ENCODE data around the gene SECISBP2.
"Not testable (repeated sequence)": the region's sequence is repeated elsewhere in the genome, so short reads cannot be mapped to it uniquely, and the experiment has no call there.

SECISBP2 gene

GRCh38 chr9:89340332-89340731 is 22.0 kb downstream of the SECISBP2 start:
- no peak for DNase-seq
- H3K27ac ChIP-seq (ENCODE audit: low read depth, low read length) = no peak overlapping the region
- no peak overlapping the region for H4K91ac ChIP-seq (ENCODE audit: low read depth, low read length)
- no peaks in the 10 kb centered on the region for H3K9me3 ChIP-seq (ENCODE audit: insufficient read depth, low read depth, low read length)
- H2BK12ac ChIP-seq (ENCODE audit: low read length) = no peak overlapping the region
- no peak overlapping the region for H3K14ac ChIP-seq (ENCODE audit: low read length)
- H2AFZ ChIP-seq (ENCODE audit: insufficient read depth, low read length, poor library complexity) = no peak overlapping the region
- H3K18ac ChIP-seq (ENCODE audit: low read length) = no peak overlapping the region
- peaks cover 19 to 27% of the 10 kb centered on the region in 2 experiments for H3K36me3 ChIP-seq (ENCODE audit: control insufficient read depth in 1 of 2, insufficient read depth in 2 of 2, low read length in 2 of 2)
- no peak overlapping the region for H3K23ac ChIP-seq (ENCODE audit: low read length)
- no peak overlapping the region for H3K9ac ChIP-seq (ENCODE audit: low read length)
- H3K79me2 ChIP-seq (ENCODE audit: control insufficient read depth, insufficient read depth, low read length, poor library complexity) = no peaks in the 10 kb centered on the region
- H2BK5ac ChIP-seq (ENCODE audit: low read depth, low read length, poor library complexity) = no peak overlapping the region
- no peaks in the 10 kb centered on the region for H3K79me1 ChIP-seq (ENCODE audit: low read length)
- H4K12ac ChIP-seq (ENCODE audit: low read depth, low read length) = no peak overlapping the region
- WGBS (ENCODE audit: extremely low coverage, insufficient coverage, insufficient read length) = no CpG with 5 or more reads among the region's 3 CpGs
- no peak overlapping the region for H2BK120ac ChIP-seq (ENCODE audit: insufficient read depth, low read length, poor library complexity)
- no peak overlapping the region for H2AK5ac ChIP-seq (ENCODE audit: low read length)
- no peak overlapping the region for H3K4me3 ChIP-seq (ENCODE audit: low read depth, low read length)
- H3K4me1 ChIP-seq (ENCODE audit: control insufficient read depth in 1 of 2, insufficient read depth in 2 of 2, low read length in 2 of 2) = no peaks in the 10 kb centered on the region
- H3K4me2 ChIP-seq (ENCODE audit: low read length) = no peak overlapping the region
- H4K8ac ChIP-seq (ENCODE audit: low read depth, low read length) = no peak overlapping the region
- no peak overlapping the region for H3K4ac ChIP-seq (ENCODE audit: low read depth, low read length)
- H3K27me3 ChIP-seq (ENCODE audit: insufficient read depth, low read length) = no peaks in the 10 kb centered on the region

GRCh38 chr9:89342213-89342612 is 23.9 kb downstream of the SECISBP2 start:
- no peak for DNase-seq
- Histone ChIP-seq H3K9ac (ENCODE audit: low read length) (no peak overlapping the region), H3K23ac (ENCODE audit: low read length) (no peak overlapping the region), H3K4me1 (ENCODE audit: control insufficient read depth in 1 of 2, insufficient read depth in 2 of 2, low read length in 2 of 2) (no peaks in the 10 kb centered on the region), H3K79me1 (ENCODE audit: low read length) (no peaks in the 10 kb centered on the region), H4K12ac (ENCODE audit: low read depth, low read length) (no peak overlapping the region), H2BK120ac (ENCODE audit: insufficient read depth, low read length, poor library complexity) (no peak overlapping the region), H3K79me2 (ENCODE audit: control insufficient read depth, insufficient read depth, low read length, poor library complexity) (no peaks in the 10 kb centered on the region), H3K4me2 (ENCODE audit: low read length) (no peak overlapping the region), H4K91ac (ENCODE audit: low read depth, low read length) (no peak overlapping the region), H3K36me3 (ENCODE audit: control insufficient read depth in 1 of 2, insufficient read depth in 2 of 2, low read length in 2 of 2) (peaks cover 20 to 38% of the 10 kb centered on the region in 2 experiments), H2AK5ac (ENCODE audit: low read length) (no peak overlapping the region), H3K14ac (ENCODE audit: low read length) (no peak overlapping the region), H3K27me3 (ENCODE audit: insufficient read depth, low read length) (no peaks in the 10 kb centered on the region), H4K8ac (ENCODE audit: low read depth, low read length) (no peak overlapping the region), H3K18ac (ENCODE audit: low read length) (no peak overlapping the region), H3K4me3 (ENCODE audit: low read depth, low read length) (no peak overlapping the region), H3K9me3 (ENCODE audit: insufficient read depth, low read depth, low read length) (no peaks in the 10 kb centered on the region), H2BK5ac (ENCODE audit: low read depth, low read length, poor library complexity) (no peak overlapping the region), H3K27ac (ENCODE audit: low read depth, low read length) (no peak overlapping the region), H3K4ac (ENCODE audit: low read depth, low read length) (no peak overlapping the region), H2BK12ac (ENCODE audit: low read length) (no peak overlapping the region), H2AFZ (ENCODE audit: insufficient read depth, low read length, poor library complexity) (no peak overlapping the region)
- WGBS (ENCODE audit: extremely low coverage, insufficient coverage, insufficient read length) = no CpG with 5 or more reads among the region's 6 CpGs

GRCh38 chr9:89342948-89343347 is 24.6 kb downstream of the SECISBP2 start:
- Histone ChIP-seq H3K4me3 (ENCODE audit: low read depth, low read length) (no peak overlapping the region), H3K4ac (ENCODE audit: low read depth, low read length) (no peak overlapping the region), H3K4me2 (ENCODE audit: low read length) (no peak overlapping the region), H3K4me1 (ENCODE audit: control insufficient read depth in 1 of 2, insufficient read depth in 2 of 2, low read length in 2 of 2) (no peaks in the 10 kb centered on the region), H3K23ac (ENCODE audit: low read length) (no peak overlapping the region), H2AFZ (ENCODE audit: insufficient read depth, low read length, poor library complexity) (no peak overlapping the region), H3K27ac (ENCODE audit: low read depth, low read length) (no peak overlapping the region), H3K27me3 (ENCODE audit: insufficient read depth, low read length) (no peaks in the 10 kb centered on the region), H3K79me2 (ENCODE audit: control insufficient read depth, insufficient read depth, low read length, poor library complexity) (no peaks in the 10 kb centered on the region), H4K8ac (ENCODE audit: low read depth, low read length) (no peak overlapping the region), H2AK5ac (ENCODE audit: low read length) (no peak overlapping the region), H4K12ac (ENCODE audit: low read depth, low read length) (no peak overlapping the region), H3K14ac (ENCODE audit: low read length) (no peak overlapping the region), H4K91ac (ENCODE audit: low read depth, low read length) (no peak overlapping the region), H3K9me3 (ENCODE audit: insufficient read depth, low read depth, low read length) (no peaks in the 10 kb centered on the region), H3K79me1 (ENCODE audit: low read length) (no peaks in the 10 kb centered on the region), H2BK120ac (ENCODE audit: insufficient read depth, low read length, poor library complexity) (no peak overlapping the region), H3K9ac (ENCODE audit: low read length) (no peak overlapping the region), H3K18ac (ENCODE audit: low read length) (no peak overlapping the region), H2BK5ac (ENCODE audit: low read depth, low read length, poor library complexity) (no peak overlapping the region), H3K36me3 (ENCODE audit: control insufficient read depth in 1 of 2, insufficient read depth in 2 of 2, low read length in 2 of 2) (peaks cover 19 to 38% of the 10 kb centered on the region in 2 experiments), H2BK12ac (ENCODE audit: low read length) (no peak overlapping the region)
- no CpG with 5 or more reads among the region's 1 CpG for WGBS (ENCODE audit: extremely low coverage, insufficient coverage, insufficient read length)
- DNase-seq = no peak

GRCh38 chr9:89343812-89344211 is 25.5 kb downstream of the SECISBP2 start:
- H3K79me2 ChIP-seq (ENCODE audit: control insufficient read depth, insufficient read depth, low read length, poor library complexity); H3K23ac ChIP-seq (ENCODE audit: low read length); H4K91ac ChIP-seq (ENCODE audit: low read depth, low read length); H3K4me1 ChIP-seq (ENCODE audit: control insufficient read depth in 1 of 2, insufficient read depth in 2 of 2, low read length in 2 of 2); H3K4me3 ChIP-seq (ENCODE audit: low read depth, low read length); H3K18ac ChIP-seq (ENCODE audit: low read length); H2BK120ac ChIP-seq (ENCODE audit: insufficient read depth, low read length, poor library complexity); H2BK5ac ChIP-seq (ENCODE audit: low read depth, low read length, poor library complexity); H3K27ac ChIP-seq (ENCODE audit: low read depth, low read length); H3K9ac ChIP-seq (ENCODE audit: low read length); H4K12ac ChIP-seq (ENCODE audit: low read depth, low read length); H2AK5ac ChIP-seq (ENCODE audit: low read length); H3K27me3 ChIP-seq (ENCODE audit: insufficient read depth, low read length); H3K4ac ChIP-seq (ENCODE audit: low read depth, low read length); H3K9me3 ChIP-seq (ENCODE audit: insufficient read depth, low read depth, low read length); DNase-seq; H4K8ac ChIP-seq (ENCODE audit: low read depth, low read length); H2BK12ac ChIP-seq (ENCODE audit: low read length); H3K79me1 ChIP-seq (ENCODE audit: low read length); H2AFZ ChIP-seq (ENCODE audit: insufficient read depth, low read length, poor library complexity); H3K14ac ChIP-seq (ENCODE audit: low read length); H3K4me2 ChIP-seq (ENCODE audit: low read length): not testable (repeated sequence)
- no CpG with 5 or more reads among the region's 7 CpGs for WGBS (ENCODE audit: extremely low coverage, insufficient coverage, insufficient read length)
- H3K36me3 ChIP-seq (ENCODE audit: control insufficient read depth in 1 of 2, insufficient read depth in 2 of 2, low read length in 2 of 2) = peaks cover 25 to 45% of the 10 kb centered on the region in 2 experiments
